Activated naive CD8-positive, alpha-beta T cell treated with anti-CD3 and anti-CD28 coated beads, Interleukin-2, amount 50 U/mL, for 16 hours (primary cell): ENCODE measurements around the gene KLRK1.
"Not testable (repeated sequence)": the region's sequence is repeated elsewhere in the genome, so short reads cannot be mapped to it uniquely, and the experiment has no call there.

Experiments
- DNase-seq: peaks from one replicate; pipeline ENCODE4 v3.0.0-alpha.2; 2020; ENCODE audit warnings: low read depth, low spot score

KLRK1 gene

DNA sequence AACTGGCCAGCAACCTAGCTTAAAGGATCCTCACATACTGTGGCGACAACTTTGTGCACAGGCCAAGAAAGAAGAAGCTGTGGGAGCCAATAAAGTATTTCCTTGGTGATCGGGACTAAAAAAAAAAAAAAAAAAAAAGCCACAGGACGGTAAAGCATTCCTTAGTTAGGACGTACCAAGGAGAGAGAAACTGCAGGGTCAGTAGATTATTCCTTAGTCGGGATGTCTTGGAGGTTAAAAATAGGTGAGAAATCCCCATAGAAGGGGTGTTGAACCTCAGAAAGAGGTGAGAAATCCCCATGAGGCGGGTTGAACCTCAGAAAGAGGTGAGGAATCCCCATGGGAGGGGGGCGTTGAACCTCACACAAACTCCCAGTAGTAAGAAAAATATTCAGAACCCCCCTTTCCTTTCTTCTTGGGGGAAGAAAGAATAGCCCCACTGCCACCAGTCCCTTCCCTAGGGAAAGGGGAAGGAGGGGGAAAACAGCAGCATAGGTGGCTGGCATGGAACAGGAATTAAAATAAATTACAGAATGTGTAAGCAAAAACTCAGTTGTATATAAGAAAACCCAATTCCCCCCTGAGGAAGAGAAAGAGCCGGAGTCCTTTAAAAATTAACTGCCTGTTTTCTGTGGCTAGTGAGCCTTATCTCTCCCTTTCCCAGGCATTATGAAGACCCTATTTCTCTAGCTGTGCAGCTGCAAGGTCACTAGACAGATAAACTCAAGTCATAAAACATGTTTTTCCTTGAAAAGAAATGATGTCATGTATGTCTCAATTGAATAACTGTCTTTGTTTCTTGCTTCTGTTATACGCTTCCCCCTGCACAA, 26.8 kb downstream of the KLRK1 start:
- DNase-seq = no peak

DNA sequence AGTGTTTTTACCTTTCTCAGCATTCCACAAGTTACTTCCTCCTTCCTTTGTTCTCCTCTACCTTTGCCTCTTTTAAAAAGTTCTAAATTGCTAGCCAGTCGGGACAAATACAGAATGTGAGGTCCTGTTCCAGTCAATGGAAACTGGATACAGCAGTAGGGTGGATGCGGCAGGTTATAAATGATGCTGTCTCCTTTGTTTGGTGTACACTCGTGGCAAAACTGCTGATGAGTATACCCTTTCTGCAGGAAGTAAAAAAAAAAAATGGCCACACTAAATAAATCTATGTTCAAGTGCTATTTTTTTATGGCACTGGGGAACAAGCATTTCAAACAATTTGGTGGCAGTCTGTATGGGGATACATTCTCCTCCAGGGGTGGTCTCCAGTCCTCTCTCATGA, 27.5 kb downstream of the KLRK1 start:
- no peak for DNase-seq

DNA sequence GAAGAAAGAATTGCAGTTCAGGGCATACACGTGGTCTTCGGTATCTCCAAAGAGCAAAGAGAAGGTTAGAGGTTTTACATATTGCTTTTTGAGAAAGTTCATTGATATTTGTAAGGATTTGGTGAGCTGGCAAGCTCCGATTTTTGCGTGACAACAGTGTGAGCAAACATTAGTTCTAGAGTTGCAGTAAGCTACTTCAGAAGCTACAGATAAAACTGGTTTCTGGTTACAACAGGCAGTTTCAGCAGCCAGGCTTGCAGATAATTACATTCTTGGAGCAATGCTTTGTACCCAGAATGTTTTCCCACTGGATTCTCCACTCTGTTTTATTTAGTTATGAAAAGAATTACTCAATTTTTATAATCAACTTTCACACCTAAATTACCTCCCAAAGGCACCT, 28.2 kb downstream of the KLRK1 start:
- DNase-seq = no peak

DNA sequence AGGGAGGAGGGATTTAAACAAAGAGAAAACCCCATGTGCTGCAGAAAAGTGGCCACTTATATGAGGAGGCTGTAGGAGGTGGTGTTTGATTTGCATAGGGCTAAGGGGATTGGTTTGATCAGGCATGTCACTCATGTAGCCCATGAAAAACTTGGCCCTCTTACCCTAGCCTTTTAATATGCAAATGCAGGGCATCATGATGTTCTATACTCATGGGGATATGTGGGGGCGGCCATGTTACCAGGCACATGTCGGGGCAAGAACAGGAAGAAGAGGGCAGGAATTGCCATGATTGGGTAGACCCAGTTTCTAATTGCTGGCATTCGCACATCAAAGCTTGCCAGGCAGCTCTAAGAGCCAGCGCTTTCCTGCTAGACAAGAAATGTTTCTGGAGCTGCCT, 28.8 kb downstream of the KLRK1 start:
- no peak for DNase-seq

DNA sequence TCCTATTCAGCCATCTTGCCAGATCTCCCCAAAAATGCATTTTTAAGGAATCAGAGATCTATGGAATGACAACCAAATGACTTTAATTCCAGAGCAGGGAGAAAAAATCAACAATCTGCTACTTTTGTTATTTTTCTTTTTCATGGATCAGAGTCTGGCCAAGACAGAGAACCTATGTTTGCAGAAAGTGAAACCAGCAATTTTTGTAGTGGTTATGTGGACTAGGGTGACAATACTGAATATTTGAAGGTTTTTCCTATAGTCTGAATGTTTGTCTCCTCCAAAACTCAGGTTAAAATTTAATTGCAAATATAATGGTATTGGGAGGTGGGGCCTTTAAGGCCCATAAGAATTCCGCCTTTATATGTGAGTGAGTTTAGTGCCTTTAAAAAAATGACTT, 30.9 kb downstream of the KLRK1 start:
- DNase-seq = no peak

DNA sequence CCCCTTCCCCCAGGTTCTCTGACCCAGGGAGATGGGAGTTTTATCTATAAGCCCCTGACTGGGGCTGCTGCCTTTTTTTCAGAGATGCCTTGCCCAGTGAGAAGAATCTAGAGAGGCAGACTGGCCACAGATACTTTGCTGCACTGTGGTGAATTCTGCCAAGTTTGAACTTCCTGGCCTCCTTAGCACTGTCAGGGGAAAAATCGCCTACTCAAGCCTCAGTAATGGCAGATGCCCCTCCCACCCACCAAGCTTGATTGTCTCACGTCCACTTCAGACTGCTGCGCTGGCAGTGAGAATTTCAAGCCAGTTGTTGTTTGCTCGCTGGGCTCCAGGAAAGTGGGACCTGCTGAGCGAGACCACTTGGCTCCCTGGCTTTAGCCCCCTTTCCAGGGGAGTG, 31.7 kb downstream of the KLRK1 start:
- DNase-seq = no peak

DNA sequence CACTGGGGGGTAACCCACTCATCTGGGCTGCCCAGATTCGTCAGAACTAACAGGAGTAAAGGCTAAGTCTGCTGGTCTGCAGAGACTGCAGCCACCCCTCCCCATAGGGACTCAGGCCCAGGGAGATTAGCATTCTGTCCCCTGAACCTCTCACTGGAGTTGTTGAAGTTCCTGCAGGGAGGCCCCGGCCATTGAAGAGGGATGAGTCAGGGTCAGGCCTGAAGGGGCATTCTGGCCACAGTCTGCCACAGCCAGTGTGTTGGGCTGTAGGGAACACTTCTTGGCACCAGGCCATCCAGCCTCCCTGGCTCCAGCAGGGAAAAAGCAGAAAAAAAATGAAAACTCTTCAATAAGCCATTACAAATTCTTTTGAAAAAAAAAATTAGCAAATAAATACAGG, 35.3 kb downstream of the KLRK1 start:
- no peak for DNase-seq

DNA sequence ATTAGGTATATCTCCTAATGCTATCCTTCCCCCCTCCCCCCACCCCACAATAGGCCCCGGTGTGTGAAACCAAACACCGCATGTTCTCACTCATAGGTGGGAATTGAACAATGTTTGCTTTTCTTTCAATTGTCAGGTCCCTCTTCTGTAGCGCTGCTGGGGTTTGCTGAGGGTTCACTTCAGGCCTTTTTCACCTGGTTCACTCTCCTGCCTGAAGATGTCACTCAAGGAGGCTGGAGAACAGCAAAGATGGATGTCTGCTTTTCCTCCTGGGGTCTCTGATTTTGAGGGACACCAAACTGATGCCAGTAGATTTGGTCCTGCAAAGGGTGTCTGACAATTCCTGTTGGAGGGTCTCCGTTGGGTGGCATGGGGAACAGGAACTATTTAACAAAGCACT, 35.8 kb downstream of the KLRK1 start:
- no peak for DNase-seq

DNA sequence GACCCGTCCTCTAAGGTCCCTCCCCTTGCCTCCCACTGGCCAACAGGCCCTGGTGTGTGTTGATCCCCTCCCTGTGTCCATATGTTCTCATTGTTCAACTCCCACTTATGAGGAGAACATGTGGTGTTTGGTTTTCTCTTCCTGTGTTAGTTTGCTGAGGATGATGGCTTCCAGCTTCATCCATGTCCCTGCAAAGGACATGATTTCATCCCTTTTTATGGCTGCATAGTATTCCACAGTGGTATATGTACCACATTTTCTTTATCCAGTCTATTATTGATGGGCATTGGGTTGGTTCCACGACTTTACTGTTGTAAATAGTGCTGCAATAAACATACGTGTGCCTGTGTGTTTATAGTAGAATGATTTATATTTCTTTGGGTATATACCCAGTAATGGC, 38.4 kb downstream of the KLRK1 start:
- not testable (repeated sequence) for DNase-seq

DNA sequence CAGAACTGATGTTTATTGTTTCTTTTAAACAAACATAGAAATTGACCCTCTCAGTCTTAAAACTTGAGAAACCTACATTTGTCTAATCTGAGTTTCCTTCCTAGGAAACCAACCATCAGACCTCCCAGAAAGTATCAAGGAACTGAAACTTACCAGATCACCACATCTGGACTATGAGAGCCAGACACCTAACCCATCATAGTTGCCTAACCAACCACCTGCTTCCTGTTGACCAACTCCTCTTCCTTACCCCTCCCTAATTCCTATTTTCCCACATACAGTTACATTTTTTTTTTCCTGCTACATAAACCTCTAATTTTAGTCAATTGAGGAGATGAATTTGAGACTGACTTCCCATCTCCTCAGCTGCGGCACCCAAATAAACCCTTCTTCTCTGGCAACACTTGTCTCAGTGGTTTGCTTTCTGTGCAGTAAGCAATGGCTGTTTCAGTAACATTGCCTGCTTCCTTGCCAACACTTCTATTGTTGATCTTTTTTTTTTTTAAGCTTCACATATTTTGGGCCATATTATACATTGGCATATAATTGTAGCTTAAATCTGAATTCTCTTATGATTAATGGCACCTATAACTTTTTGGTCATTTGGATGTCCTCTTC, 47.8 kb downstream of the KLRK1 start:
- no peak for DNase-seq

DNA sequence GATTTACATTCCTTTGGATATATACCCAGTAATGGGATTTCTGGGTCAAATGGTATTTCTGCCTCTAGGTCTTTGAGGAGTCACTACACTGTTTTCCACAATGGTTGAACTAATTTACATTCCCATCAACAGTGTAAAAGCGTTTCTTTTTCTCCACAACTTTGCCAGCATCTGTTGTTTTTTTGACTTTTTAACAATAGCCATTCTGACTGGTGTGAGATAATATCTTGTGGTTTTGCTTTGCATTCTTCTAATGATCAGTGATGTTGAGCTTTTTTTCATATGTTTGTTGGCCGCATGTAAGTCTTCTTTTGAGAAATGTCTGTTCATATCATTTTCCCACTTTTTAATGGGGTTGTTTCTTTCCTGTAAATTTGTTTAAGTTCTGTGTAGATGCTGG, 48.9 kb downstream of the KLRK1 start:
- not testable (repeated sequence) for DNase-seq

DNA sequence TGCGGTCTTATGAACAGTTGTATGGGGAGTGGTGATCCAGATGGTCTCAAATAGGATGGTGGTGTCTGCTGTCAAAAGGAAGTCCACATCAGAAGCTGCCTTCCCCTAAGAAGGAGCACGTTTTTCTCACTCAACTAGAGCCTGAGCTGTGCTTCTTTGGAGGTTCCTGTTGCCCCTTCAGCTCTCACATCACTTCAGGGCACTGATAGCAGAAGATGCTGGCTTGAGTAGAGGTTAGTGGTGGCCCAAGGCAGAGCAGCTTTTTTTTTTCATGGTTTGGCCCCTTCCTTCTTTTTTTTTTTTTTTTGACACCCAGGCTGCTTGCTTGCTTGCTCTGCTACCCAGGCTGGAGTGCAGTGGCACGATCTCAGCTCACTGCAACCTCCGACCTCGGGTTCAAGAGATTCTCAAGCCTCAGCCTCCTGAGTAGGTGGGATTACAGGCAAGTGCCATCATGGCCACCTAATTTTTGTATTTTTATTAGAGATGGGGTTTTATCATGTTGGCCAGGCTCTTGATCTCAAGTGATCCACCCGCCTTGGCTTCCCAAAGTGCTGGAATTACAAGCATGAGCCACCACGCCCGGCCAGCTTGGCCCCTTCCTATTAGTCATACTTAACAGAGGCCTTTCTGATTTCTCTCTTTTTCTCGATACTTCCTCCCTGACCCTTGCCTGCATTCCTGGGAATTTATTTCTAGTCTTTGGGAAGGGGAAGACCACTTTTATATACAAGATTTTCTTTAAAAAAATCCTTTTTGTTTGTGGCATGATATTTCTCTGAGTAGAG, 50.6 kb downstream of the KLRK1 start:
- no peak for DNase-seq

DNA sequence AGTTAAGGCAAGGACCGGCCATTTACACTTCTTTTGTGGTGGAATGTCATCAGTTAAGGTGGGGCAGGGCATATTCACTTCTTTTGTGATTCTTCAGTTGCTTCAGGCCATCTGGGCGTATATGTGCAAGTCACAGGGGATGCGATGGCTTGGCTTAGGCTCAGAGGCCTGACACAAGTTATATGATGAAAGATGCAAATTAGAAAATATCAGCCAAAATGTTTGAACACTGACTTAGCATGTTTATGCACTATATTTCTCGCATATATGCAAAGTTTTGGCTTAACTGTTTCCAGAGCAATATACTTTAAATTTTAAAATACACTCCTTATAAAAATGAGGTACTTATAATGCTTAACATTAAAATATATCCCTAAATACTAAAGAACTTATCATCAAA, 51.4 kb downstream of the KLRK1 start:
- not testable (repeated sequence) for DNase-seq

DNA sequence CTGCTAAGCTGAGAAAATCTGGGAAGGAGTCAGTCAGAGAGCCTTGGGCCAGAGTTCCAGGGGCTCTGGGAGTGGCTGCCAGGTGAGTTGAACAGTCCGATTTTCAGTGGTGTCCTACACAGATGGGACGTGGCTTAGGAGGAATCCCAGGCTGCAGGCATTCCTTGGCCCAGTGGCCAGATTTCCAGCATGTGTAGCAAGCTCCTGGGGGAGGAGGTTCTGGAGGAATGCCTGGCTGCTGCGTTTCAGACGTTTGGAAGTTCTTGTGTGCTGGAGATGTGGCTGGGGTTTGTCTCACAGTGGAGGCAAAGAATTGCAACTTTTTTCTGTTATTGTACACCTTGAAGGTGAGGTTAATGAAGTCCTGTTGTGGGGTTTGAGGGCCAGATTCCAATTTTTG, 53.6 kb downstream of the KLRK1 start:
- DNase-seq = not testable (repeated sequence)

DNA sequence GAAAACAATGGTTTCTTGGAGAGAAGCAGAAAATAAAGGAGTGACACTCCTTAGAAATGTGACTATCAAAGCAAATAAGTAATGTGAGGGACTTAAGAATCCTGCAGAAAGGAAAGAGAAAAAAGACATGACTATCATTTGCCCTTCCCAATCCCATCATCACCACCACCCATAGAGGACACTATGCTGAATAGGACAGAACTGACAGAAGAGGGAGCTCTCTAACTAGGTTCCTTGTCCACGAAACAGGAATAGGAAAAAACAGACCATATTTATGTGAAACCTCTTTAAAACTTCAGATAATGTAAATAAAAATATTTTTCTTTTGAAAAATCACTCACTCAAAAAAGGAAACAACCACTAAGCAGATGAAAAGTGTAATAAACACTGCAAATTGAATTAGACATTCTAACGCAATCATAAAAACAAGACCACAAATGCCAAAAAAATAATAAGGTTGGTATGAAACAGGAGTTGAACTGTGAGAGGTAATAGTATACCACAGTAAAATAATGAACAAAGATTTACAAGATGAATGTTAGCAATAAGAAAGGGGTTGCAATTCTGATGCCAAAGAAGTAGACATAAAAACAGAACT, 58.1 kb downstream of the KLRK1 start:
- no peak for DNase-seq

DNA sequence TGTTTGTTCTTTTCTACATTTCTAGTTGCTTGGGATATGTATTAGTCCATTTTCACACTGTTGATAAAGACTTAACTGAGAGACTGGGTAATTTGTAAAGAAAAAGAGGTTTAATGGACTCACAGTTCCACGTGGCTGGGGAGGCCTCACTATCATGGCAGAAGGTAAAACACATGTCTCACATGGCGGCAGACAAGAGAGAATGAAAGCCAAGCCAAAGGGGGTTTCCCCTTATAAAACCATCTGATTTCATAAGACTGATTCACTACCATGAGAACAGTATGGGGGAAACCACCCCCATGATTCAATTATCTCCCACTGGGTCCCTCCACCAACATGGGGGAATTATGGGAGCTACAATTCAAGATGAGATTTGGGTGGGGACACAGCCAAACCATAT, 61.1 kb downstream of the KLRK1 start:
- not testable (repeated sequence) for DNase-seq
